IPS-20b (cell line): ENCODE data around the gene NGEF.

Experiments used
- H3K27ac ChIP-seq: one replicate; pipeline ENCODE4 v1.5.1; 2013; ENCODE audit warnings: low read length
- H3K27me3 ChIP-seq: 2 replicates; pipeline ENCODE4 v1.6.1; 2013; ENCODE audit warnings: mild to moderate bottlenecking, low read length, inconsistent platforms; ENCODE audit not compliant: insufficient read depth
- H3K36me3 ChIP-seq: 2 replicates; pipeline ENCODE4 v1.6.1; 2013; ENCODE audit warnings: low read depth, mild to moderate bottlenecking, inconsistent platforms, low read length, moderate library complexity; ENCODE audit not compliant: insufficient read depth
- H3K4me1 ChIP-seq: 2 replicates; pipeline ENCODE4 v1.6.1; 2013; ENCODE audit warnings: mild to moderate bottlenecking, control low read depth, inconsistent platforms, low read length, moderate library complexity; ENCODE audit not compliant: insufficient read depth
- H3K4me3 ChIP-seq: 2 replicates; pipeline ENCODE4 v1.5.1; 2013; ENCODE audit warnings: mild to moderate bottlenecking, low read length, inconsistent platforms
- H3K9ac ChIP-seq: 2 replicates; pipeline ENCODE4 v1.6.1; 2013; ENCODE audit warnings: low read depth, mild to moderate bottlenecking, inconsistent platforms, low read length, moderate library complexity
- H3K9me3 ChIP-seq: 2 replicates; pipeline ENCODE4 v1.6.1; 2013; ENCODE audit warnings: mild to moderate bottlenecking, low read depth, low read length, inconsistent platforms; ENCODE audit not compliant: insufficient read depth

The NGEF gene

DNA sequence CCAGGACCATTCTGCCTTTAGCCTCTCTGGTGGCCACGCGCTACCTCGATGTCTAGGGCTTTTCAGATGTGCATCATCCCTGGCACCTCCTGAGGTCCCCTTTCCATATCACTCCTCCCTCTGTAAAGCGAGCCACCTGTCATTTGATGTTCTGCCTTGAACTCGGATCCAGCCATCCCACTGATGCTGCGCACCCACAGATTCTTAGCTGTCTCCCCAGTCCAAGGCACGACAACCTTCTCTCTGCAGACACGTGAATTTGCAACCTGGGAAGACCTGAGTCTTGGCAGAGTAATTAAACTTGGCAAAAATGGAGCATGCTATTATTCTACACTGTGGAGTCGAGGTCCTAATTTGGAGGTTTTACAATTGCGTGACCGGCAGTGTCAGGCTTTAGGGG is 61.9 kb downstream of the NGEF start:
- no peaks in the 10 kb centered on the region for H3K36me3 ChIP-seq
- H3K4me3 ChIP-seq: no peak overlapping the region
- H3K9ac ChIP-seq: no peak overlapping the region
- no peaks in the 10 kb centered on the region for H3K9me3 ChIP-seq
- H3K4me1 ChIP-seq: no peaks in the 10 kb centered on the region
- H3K27ac ChIP-seq: no peak overlapping the region
- H3K27me3 ChIP-seq: no peaks in the 10 kb centered on the region

DNA sequence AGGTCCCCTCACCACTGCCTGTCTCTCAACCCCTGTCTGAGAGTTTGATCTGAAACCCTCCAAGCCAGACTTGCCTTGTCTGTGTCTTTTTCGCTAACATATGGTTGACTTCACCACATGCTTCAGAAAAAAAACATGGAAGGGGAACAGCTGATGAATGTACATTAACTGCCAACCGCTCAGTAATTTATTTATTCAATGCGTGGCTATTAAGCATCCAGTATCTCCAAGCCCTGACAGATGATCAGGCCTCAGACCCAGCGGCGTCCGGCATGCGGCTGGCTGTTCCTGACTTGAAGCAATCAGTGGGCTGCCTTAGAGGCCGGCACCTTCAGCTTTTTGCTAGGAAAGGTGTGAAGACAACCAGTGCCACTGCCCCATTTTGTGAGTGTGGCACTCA is 62.3 kb downstream of the NGEF start:
- H3K4me1 ChIP-seq: no peaks in the 10 kb centered on the region
- H3K9me3 ChIP-seq: no peaks in the 10 kb centered on the region
- H3K27me3 ChIP-seq: no peaks in the 10 kb centered on the region
- H3K9ac ChIP-seq: no peak overlapping the region
- no peak overlapping the region for H3K4me3 ChIP-seq
- no peak overlapping the region for H3K27ac ChIP-seq
- no peaks in the 10 kb centered on the region for H3K36me3 ChIP-seq

DNA sequence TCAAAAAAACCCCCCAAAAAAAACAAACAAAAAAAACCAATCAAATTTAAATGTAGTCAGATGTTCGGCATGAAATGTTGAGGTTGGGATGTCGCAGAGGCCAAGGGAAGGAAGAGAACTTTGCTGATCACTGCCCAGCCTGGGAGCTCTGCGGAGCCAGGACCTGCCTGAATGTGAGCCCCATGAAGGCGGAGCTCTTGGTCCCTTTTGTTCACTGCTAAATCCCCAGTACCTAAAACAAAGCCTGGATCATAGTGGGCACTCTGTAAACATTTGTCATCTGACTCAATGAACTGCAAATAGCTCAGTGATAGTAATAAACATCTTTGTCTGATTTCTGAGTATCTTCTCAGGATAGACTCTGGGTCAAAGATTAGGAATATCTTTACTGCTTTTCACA is 64.0 kb downstream of the NGEF start:
- Histone ChIP-seq H3K27ac (no peak overlapping the region), H3K4me1 (no peaks in the 10 kb centered on the region), H3K36me3 (no peaks in the 10 kb centered on the region), H3K9ac (no peak overlapping the region), H3K9me3 (no peaks in the 10 kb centered on the region), H3K27me3 (no peaks in the 10 kb centered on the region), H3K4me3 (no peak overlapping the region)

DNA sequence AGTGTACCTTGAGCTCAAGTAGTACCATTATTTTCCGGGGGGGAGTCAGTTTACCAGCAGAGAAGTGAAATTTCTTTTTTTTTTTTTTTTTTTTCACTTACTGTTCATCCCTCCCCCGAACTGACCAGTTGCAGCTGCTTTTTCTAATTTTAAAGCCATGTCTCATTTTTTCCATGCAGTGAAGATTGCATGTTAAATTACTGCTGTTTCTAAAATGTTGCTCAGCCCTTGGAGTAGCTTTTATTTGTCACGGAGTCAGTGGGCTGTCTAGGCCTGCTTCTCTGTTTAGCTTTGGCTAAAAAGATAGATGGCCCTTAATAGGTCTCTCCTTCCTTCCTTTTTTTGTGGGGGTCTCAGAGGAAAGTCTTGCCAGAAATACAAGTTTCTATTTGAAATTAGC is 70.2 kb downstream of the NGEF start:
- Histone ChIP-seq H3K9me3 (no peaks in the 10 kb centered on the region), H3K9ac (no peak overlapping the region), H3K27me3 (no peaks in the 10 kb centered on the region), H3K36me3 (no peaks in the 10 kb centered on the region), H3K4me3 (no peak overlapping the region), H3K4me1 (no peaks in the 10 kb centered on the region), H3K27ac (no peak overlapping the region)

DNA sequence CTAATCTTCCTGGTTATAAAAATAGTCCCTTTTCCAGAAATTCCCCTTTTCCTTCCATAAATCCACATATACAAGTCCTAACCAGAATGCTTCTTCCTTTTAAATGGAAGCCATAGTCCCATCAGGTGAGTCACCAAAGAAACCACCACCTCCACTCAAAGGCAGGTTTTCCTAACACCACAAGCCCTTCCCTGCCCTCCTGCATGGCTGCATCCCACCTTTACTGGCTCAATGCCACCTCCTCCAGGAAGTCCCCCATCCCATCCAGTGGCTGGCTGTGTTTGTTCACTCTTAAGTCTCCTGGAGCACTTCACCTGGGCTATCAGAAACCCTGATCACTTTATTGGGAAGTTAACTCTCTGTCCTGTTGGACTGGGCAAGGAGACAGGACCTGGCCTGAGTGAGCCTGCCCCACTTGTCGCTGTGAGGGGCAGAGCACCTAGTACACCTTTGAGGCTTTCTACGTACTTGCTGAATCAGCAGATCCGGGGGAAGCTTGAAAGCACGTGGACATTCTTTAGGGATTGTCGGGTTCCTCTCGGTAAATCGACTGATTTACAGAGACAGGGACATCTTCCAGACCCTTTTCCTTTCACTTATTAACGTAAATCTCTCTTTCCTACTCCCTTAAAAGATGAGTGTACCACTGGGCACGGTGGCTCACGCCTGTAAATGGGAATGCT is 71.0 kb downstream of the NGEF start:
- Histone ChIP-seq H3K9ac (no peak overlapping the region), H3K4me3 (no peak overlapping the region), H3K9me3 (no peaks in the 10 kb centered on the region), H3K27me3 (no peaks in the 10 kb centered on the region), H3K4me1 (no peaks in the 10 kb centered on the region), H3K36me3 (no peaks in the 10 kb centered on the region), H3K27ac (no peak overlapping the region)

DNA sequence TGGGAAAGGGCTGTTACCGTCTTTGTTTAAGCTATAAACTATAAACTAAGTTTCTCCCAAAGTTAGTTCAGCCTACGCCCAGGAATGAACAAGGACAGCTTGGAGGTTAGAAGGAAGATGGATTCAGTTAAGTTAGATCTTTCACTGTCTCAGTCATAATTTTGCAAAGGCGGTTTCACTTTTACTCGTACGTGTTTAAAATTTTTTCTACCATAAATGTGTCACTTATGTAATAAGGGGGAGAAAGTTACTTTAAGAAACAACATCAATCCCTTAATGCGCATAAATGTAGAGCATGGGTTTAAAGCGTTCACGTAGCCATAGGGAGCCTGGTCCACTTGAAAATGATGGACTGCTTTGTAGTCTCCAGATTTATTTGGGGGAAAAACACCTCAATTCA is 71.7 kb downstream of the NGEF start:
- Histone ChIP-seq H3K4me1 (no peaks in the 10 kb centered on the region), H3K36me3 (no peaks in the 10 kb centered on the region), H3K9ac (no peak overlapping the region), H3K4me3 (no peak overlapping the region), H3K27ac (no peak overlapping the region), H3K9me3 (no peaks in the 10 kb centered on the region), H3K27me3 (no peaks in the 10 kb centered on the region)

DNA sequence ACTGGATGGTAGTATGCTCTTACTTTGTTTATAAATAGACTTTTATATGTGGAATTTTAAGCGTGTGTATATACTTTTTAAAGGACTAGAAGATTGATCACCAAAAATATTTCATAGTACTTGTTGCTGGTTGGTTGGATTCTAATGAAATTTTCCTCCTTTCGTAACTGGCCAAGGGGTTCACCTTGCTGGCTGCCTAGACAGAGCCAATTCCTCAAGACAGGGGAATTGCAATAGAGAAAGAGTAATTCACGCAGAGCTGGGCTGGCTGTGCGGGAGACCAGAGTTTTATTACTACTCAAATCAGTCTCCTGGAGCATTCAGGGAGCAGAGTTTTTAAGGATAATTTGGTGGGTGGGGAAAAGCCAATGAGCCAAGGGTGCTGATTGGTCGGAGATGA is 72.3 kb downstream of the NGEF start:
- Histone ChIP-seq H3K9ac (no peak overlapping the region), H3K27ac (no peak overlapping the region), H3K27me3 (no peaks in the 10 kb centered on the region), H3K36me3 (no peaks in the 10 kb centered on the region), H3K4me3 (no peak overlapping the region), H3K9me3 (no peaks in the 10 kb centered on the region), H3K4me1 (no peaks in the 10 kb centered on the region)

DNA sequence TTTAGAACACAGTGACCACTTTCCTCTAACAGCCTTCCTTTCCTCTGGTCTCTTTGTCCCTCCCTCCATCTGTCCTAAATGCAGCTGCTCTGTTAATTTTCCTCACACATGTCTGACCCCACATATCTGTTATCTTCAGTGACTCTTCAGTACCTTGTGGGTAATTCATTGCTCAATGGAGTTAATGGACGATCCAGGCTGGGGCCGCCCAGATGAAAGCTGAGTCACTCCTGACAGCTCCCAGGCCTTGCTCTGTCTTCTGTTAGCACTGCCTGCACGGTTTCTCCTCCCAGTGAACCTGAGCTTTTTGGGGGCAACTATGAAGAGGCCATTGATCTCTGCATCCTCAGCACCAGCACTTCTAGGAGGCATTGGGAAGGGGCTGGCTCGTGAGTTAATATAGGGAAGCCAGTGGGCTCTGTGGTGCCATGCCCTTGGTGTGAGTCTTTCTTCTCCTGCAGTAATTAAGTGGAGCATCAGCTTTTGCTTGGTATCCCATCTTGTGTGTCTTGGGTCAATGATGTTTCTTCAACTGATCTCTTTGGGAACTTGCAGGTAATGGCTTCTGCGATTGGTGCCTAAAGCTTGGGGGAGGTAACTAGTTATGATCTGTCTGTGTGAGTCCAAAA is 75.7 kb downstream of the NGEF start:
- Histone ChIP-seq H3K9me3 (no peaks in the 10 kb centered on the region), H3K4me3 (no peak overlapping the region), H3K9ac (no peak overlapping the region), H3K27me3 (no peaks in the 10 kb centered on the region), H3K36me3 (no peaks in the 10 kb centered on the region), H3K4me1 (no peaks in the 10 kb centered on the region), H3K27ac (no peak overlapping the region)

DNA sequence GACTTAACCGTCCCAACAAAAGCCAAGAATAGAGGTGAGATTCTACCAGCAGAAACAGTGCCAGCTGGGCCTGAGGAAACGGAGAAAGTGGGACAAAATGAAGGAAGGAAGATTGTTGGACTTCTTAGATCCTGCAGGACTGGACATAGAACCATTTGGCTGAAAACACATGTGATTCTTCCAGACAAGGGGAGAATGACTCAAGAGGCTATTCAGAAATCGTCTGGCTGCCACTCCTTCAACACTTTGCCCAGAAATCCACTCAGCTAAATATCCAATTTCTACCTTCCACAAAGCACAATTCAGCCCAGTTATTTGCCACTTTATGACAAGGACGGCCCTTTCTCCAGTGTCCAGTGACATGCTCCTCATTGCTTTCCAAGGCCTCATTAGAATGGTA is 81.4 kb downstream of the NGEF start:
- Histone ChIP-seq H3K27ac (no peak overlapping the region), H3K36me3 (no peaks in the 10 kb centered on the region), H3K27me3 (peaks cover 52% of the 10 kb centered on the region), H3K9ac (no peak overlapping the region), H3K9me3 (no peaks in the 10 kb centered on the region), H3K4me3 (no peak overlapping the region), H3K4me1 (peaks cover 6% of the 10 kb centered on the region)

DNA sequence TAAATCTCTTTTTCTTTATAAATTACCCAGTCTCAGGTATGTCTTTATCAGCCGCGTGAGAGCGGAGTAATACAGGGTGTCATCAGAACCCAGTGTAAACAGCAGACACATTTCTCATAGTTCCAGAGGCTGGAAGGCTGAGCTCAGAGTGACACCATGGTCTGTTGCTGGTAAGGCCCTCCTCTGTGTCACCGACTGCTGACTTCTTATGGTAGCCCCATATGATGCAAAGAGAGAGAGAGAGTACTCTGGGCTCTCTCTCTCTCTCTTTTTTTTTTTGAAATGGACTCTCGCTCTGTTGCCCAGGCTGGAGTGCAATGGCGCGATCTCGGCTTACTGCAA is 83.0 kb downstream of the NGEF start:
- Histone ChIP-seq H3K36me3 (no peaks in the 10 kb centered on the region), H3K4me1 (peaks cover 9% of the 10 kb centered on the region), H3K9ac (no peak overlapping the region), H3K27me3 (peaks cover 68% of the 10 kb centered on the region), H3K9me3 (no peaks in the 10 kb centered on the region), H3K27ac (no peak overlapping the region), H3K4me3 (no peak overlapping the region)

DNA sequence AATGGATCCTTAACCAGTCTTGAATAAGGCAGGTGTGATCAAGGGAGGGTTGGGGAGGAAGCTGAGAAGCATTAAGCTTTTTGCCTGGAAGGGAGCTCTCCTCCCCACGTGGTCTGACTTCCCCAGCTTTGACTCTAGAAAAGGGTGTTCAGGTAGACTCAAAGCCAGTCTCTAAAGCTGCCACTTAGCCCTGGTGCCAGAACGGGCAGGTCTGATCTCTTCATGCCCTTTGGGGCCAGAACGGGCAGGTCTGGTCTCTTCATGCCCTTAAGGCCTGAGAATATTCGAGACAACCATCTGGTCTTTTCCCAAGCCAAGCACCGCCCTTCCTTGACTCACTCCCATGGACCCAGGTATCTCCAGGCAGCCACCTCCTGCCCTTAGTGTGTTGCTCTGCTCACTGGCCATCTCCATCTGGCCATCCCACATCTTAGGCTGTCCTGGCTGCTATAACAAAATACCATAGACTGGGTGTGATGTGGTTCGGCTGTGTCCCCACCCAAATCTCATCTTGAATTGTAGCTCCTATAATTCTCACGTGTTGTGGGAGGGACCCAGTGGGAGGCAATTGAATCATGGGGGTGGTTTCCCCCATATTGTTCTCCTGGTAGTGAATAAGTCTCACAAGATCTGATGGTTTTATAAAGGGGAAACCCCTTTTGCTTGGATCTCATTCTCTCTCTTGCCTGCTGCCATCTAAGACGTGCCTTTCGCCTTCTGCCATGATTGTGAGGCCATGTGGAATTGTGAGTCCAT is 83.6 kb downstream of the NGEF start:
- Histone ChIP-seq H3K4me1 (peaks cover 10% of the 10 kb centered on the region), H3K36me3 (no peaks in the 10 kb centered on the region), H3K27ac (no peak overlapping the region), H3K9me3 (no peaks in the 10 kb centered on the region), H3K4me3 (peak overlapping the region; percentile 62; the same call in 1 of the 2 replicates), H3K9ac (no peak overlapping the region), H3K27me3 (peaks cover 73% of the 10 kb centered on the region)
